Measurements from ENCODE around the gene FMNL2.
A peak's percentile ranks its signal among the peaks of the same experiment; 100 is the strongest.

Gene FMNL2

DNA sequence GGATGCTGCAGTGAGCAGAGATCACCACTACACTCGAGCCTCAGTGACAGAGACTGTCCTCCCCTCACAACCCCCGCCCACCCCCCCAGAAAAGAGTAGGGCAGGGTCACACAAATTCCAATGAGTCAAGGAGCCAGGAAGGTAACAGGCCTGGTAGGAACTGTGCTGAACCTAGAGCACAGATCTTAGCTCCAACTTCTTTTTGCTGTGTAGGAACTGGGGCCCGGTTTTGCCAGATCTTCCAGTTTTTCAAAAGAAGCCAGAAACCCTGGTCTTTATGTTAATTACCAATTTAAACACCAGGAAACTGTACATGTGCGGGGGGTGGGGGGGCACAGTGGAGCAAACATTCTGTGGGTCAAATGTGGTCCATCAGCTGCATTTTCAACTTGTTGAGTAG lies 311.3 kb downstream of the FMNL2 start:
- no peaks in the 10 kb centered on the region for H3K27me3 ChIP-seq (replicated peaks)
- no peak overlapping the region for H3K4me3 ChIP-seq (ENCODE audit: low read depth, low read length)
- H3K36me3 ChIP-seq (replicated peaks) = peaks cover 30% of the 10 kb centered on the region
- DNase-seq = no peak
- H3K27ac ChIP-seq = no peak overlapping the region
- TF ChIP-seq, protein P1, sequence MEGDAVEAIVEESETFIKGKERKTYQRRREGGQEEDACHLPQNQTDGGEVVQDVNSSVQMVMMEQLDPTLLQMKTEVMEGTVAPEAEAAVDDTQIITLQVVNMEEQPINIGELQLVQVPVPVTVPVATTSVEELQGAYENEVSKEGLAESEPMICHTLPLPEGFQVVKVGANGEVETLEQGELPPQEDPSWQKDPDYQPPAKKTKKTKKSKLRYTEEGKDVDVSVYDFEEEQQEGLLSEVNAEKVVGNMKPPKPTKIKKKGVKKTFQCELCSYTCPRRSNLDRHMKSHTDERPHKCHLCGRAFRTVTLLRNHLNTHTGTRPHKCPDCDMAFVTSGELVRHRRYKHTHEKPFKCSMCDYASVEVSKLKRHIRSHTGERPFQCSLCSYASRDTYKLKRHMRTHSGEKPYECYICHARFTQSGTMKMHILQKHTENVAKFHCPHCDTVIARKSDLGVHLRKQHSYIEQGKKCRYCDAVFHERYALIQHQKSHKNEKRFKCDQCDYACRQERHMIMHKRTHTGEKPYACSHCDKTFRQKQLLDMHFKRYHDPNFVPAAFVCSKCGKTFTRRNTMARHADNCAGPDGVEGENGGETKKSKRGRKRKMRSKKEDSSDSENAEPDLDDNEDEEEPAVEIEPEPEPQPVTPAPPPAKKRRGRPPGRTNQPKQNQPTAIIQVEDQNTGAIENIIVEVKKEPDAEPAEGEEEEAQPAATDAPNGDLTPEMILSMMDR (IDR thresholded peaks at IDR 0.05; ENCODE audit: low read depth, low read length, missing control alignments) = no peak
- in situ Hi-C loops (cut with HindIII; ENCODE audit: low pct_ligation_motif_present, low sequenced_read_pairs) = loop anchor here (25.0 kb wide), 1 partner anchor 459 kb away; the partner anchor contains the start of gene STAM2

DNA sequence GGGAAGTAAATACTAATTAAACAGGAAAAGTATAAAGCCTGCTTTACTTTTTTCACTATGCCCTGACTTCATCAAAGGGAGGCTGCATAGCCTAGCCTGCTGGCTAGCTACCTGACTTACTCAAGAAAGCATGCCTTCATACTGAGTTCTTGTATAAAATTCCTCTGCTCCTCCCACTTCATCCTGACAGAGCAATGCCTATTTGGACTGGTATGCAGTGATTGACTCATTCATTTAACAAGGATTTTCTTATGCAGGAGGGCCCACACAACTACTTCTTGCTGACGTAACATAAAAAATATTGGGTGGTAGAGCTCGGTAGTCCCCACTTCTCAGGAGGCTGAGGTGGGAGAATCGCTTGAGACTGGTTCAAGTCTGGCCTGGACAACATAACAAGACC lies 311.8 kb downstream of the FMNL2 start:
- TF ChIP-seq, protein P1 (IDR thresholded peaks at IDR 0.05; ENCODE audit: low read depth, low read length, missing control alignments) = no peak
- peak; percentile 85 for DNase-seq
- in situ Hi-C loops (cut with HindIII; ENCODE audit: low pct_ligation_motif_present, low sequenced_read_pairs) = loop anchor here (25.0 kb wide), 1 partner anchor 459 kb away; the partner anchor contains the start of gene STAM2
- peaks cover 25% of the 10 kb centered on the region for H3K36me3 ChIP-seq (replicated peaks)
- no peaks in the 10 kb centered on the region for H3K27me3 ChIP-seq (replicated peaks)
- no peak overlapping the region for H3K4me3 ChIP-seq (ENCODE audit: low read depth, low read length)
- no peak overlapping the region for H3K27ac ChIP-seq

DNA sequence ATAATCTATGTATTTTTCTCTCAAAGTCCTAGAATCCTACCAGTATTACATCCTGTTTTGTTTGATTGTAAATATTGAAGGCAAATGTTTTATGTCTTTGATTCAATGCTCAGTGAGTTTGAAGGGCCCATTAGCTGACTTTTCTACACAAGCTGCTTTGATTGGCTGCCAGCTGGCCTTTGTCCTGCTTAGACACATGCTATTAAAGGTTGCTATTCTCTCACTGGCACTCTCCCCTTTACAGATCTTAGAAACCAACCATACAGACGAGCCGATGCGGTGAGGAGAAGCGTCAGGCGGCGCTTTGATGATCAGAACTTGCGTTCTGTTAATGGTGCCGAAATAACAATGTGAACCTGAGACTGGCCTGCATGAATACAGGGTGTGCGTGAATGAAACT lies 312.6 kb downstream of the FMNL2 start:
- TF ChIP-seq, protein P1 (IDR thresholded peaks at IDR 0.05; ENCODE audit: low read depth, low read length, missing control alignments) = no peak
- Histone ChIP-seq H3K27me3 (replicated peaks) (no peaks in the 10 kb centered on the region), H3K27ac (no peak overlapping the region), H3K4me3 (ENCODE audit: low read depth, low read length) (no peak overlapping the region), H3K36me3 (replicated peaks) (peaks cover 20% of the 10 kb centered on the region)
- DNase-seq = no peak
- in situ Hi-C loops (cut with HindIII; ENCODE audit: low pct_ligation_motif_present, low sequenced_read_pairs) = loop anchor here (25.0 kb wide), 1 partner anchor 460 kb away; the partner anchor contains the start of gene STAM2

DNA sequence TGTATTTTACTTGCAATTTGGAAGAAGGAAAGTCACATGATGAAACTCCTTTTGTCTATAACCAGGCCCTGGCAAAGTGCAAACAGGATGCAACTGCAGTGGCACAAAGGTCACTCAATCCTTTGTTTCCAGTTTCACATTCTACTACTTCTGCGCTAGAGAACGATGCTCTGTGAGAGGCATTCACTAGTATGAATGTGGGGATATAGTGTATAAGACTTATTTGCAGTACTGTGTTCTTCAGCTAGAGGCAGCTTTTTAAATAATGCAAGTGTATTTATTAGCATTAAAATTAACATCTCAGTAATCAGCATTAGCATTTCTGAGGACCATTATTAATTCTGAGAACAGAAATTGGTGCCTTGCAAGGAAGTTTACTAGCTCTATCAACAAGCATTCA lies 313.4 kb downstream of the FMNL2 start:
- TF ChIP-seq, protein P1 (IDR thresholded peaks at IDR 0.05; ENCODE audit: low read depth, low read length, missing control alignments) = peak; percentile 23
- Histone ChIP-seq H3K4me3 (ENCODE audit: low read depth, low read length) (no peak overlapping the region), H3K27ac (no peak overlapping the region), H3K36me3 (replicated peaks) (peaks cover 18% of the 10 kb centered on the region), H3K27me3 (replicated peaks) (no peaks in the 10 kb centered on the region)
- in situ Hi-C loops (cut with HindIII; ENCODE audit: low pct_ligation_motif_present, low sequenced_read_pairs) = loop anchor here (25.0 kb wide), 1 partner anchor 461 kb away; the partner anchor contains the start of gene STAM2
- DNase-seq = no peak

DNA sequence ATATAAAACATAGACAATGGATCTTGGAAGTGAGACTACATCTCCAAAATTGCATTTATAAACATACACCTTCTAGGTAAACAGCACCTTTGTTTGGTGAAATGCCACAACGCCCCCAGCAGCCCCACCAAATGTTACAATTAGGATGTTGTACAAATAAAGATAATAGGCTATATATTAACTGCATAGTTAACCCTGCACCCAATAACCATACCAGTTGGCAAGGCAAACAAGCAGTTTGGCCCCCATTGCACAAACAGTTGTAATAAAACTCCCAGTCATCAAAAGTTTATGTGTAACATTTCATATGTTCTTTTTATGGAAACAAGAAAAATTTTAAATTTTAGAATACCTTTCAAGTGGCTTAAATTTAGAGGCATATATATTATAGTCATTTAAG lies 315.0 kb downstream of the FMNL2 start:
- TF ChIP-seq, protein P1 (IDR thresholded peaks at IDR 0.05; ENCODE audit: low read depth, low read length, missing control alignments) = no peak
- in situ Hi-C loops (cut with HindIII; ENCODE audit: low pct_ligation_motif_present, low sequenced_read_pairs) = loop anchor here (25.0 kb wide), 1 partner anchor 463 kb away; the partner anchor contains the start of gene STAM2
- Histone ChIP-seq H3K4me3 (ENCODE audit: low read depth, low read length) (no peak overlapping the region), H3K27ac (no peak overlapping the region), H3K27me3 (replicated peaks) (no peaks in the 10 kb centered on the region), H3K36me3 (replicated peaks) (peaks cover 14% of the 10 kb centered on the region)
- DNase-seq = no peak

Measured in brain microvascular endothelial cell (primary cell).